Smooth muscle cell (in vitro differentiated cells): ENCODE results near the gene GPD1. TPM values are rescaled to one million over a fixed set of nuclear protein-coding genes. Genes with fewer than 3 reads are reported as not detected.
A peak's percentile ranks its signal among the peaks of the same experiment; 100 is the strongest.

Source experiments
- DNase-seq: peaks from one replicate; lab custom pipeline; 2025; ENCODE audit not compliant: unreplicated experiment; lab: John Stamatoyannopoulos, UW
- H2AFZ ChIP-seq: fragments of 200-600 bp; sonication (generic); 2 replicates; pipeline ENCODE4 v1.6.0; 2016; ENCODE audit warnings: antibody characterized with exemption, low read depth, mild to moderate bottlenecking
- H3F3A ChIP-seq: fragments of 200-600 bp; sonication (generic); 2 replicates; pipeline ENCODE4 v1.6.0; 2017; ENCODE audit warnings: antibody characterized with exemption, low read depth
- H3K27ac ChIP-seq: fragments of 200-600 bp; sonication (generic); 2 replicates; pipeline ENCODE4 v1.5.1; 2016; ENCODE audit warnings: low read depth, mild to moderate bottlenecking
- H3K27me3 ChIP-seq: fragments of 200-600 bp; sonication (generic); 2 replicates; pipeline ENCODE4 v1.6.1; 2016; ENCODE audit warnings: low read depth, mild to moderate bottlenecking
- H3K36me3 ChIP-seq: fragments of 200-600 bp; sonication (generic); 2 replicates; pipeline ENCODE4 v1.5.1; 2016; ENCODE audit warnings: low read depth
- H3K4me1 ChIP-seq: fragments of 200-600 bp; sonication (generic); 2 replicates; pipeline ENCODE4 v1.5.1; 2016; ENCODE audit warnings: low read depth
- H3K4me2 ChIP-seq: fragments of 200-600 bp; sonication (generic); 2 replicates; pipeline ENCODE4 v1.6.0; 2016; ENCODE audit warnings: mild to moderate bottlenecking
- H3K4me3 ChIP-seq: fragments of 200-600 bp; sonication (generic); 2 replicates; pipeline ENCODE4 v1.5.1; 2016; ENCODE audit warnings: mild to moderate bottlenecking
- H3K79me2 ChIP-seq: fragments of 200-600 bp; sonication (generic); 2 replicates; pipeline ENCODE4 v1.6.0; 2016; ENCODE audit warnings: low read depth, mild to moderate bottlenecking
- H3K9ac ChIP-seq: fragments of 200-600 bp; sonication (generic); 2 replicates; pipeline ENCODE4 v1.6.0; 2016; ENCODE audit warnings: low read depth
- H3K9me3 ChIP-seq: fragments of 200-600 bp; sonication (generic); replicated peaks from 2 replicates; pipeline ENCODE4 v1.5.1; 2016; ENCODE audit warnings: low read depth
- H4K20me1 ChIP-seq: fragments of 200-600 bp; sonication (generic); 2 replicates; pipeline ENCODE4 v1.6.0; 2016; ENCODE audit warnings: low read depth
- CTCF ChIP-seq: fragments of 200-600 bp; sonication (generic); IDR thresholded peaks from 2 replicates; pipeline ENCODE4 v1.5.1; 2017; ENCODE audit warnings: borderline replicate concordance, mild to moderate bottlenecking, antibody characterized with exemption; ENCODE audit not compliant: insufficient read depth, poor library complexity, severe bottlenecking
- WGBS: methylation state at CpG from one replicate; pipeline ENCODE4 v1.1.7; 2016; ENCODE audit warnings: low lambda C conversion rate; 5-methylcytosine and 5-hydroxymethylcytosine counted together
- polyA plus RNA-seq: library from polyadenylated mRNA; unstranded; fragments of >200 nt; fragmentation: Nextera tagmentation; extraction: Ambion mirVana; gene quantifications from 2 replicates; pipeline ENCODE4 v1.2.1, GENCODE V29; 2016
- total RNA-seq: library from RNA; depleted of rRNA; stranded (reverse); fragments of >200 nt; gene quantifications from 2 replicates; pipeline ENCODE4 v1.2.3, GENCODE V29; 2014

The GPD1 gene
- total and polyA plus RNA-seq, 2 experiments from 2014 or later = 0.24 TPM; not detected in 1

- Histone ChIP-seq H3K36me3 (no peaks in the 10 kb centered on the region), H3F3A (no peaks in the 10 kb centered on the region), H3K9ac (no peak overlapping the region), H3K27me3 (no peaks in the 10 kb centered on the region), H3K9me3 (no peaks in the 10 kb centered on the region), H3K4me1 (no peaks in the 10 kb centered on the region), H3K4me3 (no peak overlapping the region), H3K79me2 (no peaks in the 10 kb centered on the region), H3K27ac (no peak overlapping the region), H3K4me2 (no peak overlapping the region), H2AFZ (no peak overlapping the region), H4K20me1 (no peaks in the 10 kb centered on the region)
- TF ChIP-seq CTCF = no peak
- DNase-seq = no peak
- 49% methylated on average over 5 of the region's 5 CpGs for WGBS
Measured at GRCh38 chr12:50066402-50066801, 37.4 kb upstream of the GPD1 start.

- no peak for DNase-seq
- H3K27ac ChIP-seq = no peak overlapping the region
- no peaks in the 10 kb centered on the region for H3K4me1 ChIP-seq
- H4K20me1 ChIP-seq = no peaks in the 10 kb centered on the region
- WGBS = 95% methylated on average over 5 of the region's 5 CpGs
- no peak overlapping the region for H3K4me3 ChIP-seq
- TF ChIP-seq CTCF = no peak
- no peaks in the 10 kb centered on the region for H3K36me3 ChIP-seq
- no peaks in the 10 kb centered on the region for H3K27me3 ChIP-seq
- H3K79me2 ChIP-seq = no peaks in the 10 kb centered on the region
- no peaks in the 10 kb centered on the region for H3K9me3 ChIP-seq
- H3K9ac ChIP-seq = no peak overlapping the region
- H3K4me2 ChIP-seq = no peak overlapping the region
- no peak overlapping the region for H2AFZ ChIP-seq
- no peaks in the 10 kb centered on the region for H3F3A ChIP-seq
Measured at GRCh38 chr12:50069069-50069468, 34.7 kb upstream of the GPD1 start.

GRCh38 chr12:50069539-50069938 lies 34.3 kb upstream of the GPD1 start:
- Histone ChIP-seq H4K20me1 (no peaks in the 10 kb centered on the region), H3F3A (no peaks in the 10 kb centered on the region), H2AFZ (no peak overlapping the region), H3K27me3 (no peaks in the 10 kb centered on the region), H3K9me3 (no peaks in the 10 kb centered on the region), H3K27ac (no peak overlapping the region), H3K9ac (no peak overlapping the region), H3K36me3 (no peaks in the 10 kb centered on the region), H3K4me3 (no peak overlapping the region), H3K79me2 (no peaks in the 10 kb centered on the region), H3K4me2 (no peak overlapping the region), H3K4me1 (no peaks in the 10 kb centered on the region)
- no peak for DNase-seq
- WGBS = 91% methylated on average over 3 of the region's 3 CpGs
- TF ChIP-seq CTCF = no peak

DNA sequence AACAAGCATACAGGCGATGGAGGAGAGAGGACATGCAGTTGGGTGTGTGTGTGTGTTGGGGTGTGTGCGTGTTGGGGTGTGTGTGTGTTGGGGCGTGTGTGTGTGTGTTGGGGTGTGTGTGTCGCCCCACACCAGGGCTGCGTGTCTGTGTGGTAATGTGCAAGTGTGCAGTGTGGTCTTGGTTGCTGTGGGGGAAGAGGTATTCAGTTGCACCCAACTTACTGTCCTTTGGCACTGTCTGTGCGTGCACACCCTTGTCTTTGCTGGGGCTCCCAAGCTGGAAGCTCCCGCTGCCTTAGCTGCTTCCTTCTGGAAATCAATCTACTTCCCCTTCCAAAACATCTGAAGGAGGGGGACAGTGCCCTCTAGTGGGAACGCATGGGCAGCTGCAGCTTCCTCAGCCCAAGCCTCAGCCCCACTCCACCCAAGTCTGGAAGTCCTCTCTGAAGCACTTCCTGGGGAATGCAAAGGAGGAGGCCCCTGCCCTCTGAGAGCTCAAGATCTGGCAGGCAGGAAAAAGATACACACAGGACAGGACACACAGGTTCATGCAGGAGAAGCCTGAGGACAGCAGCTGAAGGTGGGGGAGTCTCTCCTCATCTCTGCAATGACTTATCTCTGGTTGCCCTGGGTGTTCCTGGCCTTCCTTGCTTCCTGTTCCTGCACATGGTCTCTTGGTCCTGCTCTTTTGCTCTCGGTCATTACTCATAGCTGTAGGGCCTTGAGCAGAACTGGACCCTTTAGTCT lies 33.3 kb upstream of the GPD1 start:
- WGBS = 54% methylated on average over 9 of the region's 9 CpGs
- TF ChIP-seq CTCF = peak; percentile 94
- no peaks in the 10 kb centered on the region for H3F3A ChIP-seq
- H3K27ac ChIP-seq = no peak overlapping the region
- no peak overlapping the region for H3K4me2 ChIP-seq
- H2AFZ ChIP-seq = no peak overlapping the region
- no peaks in the 10 kb centered on the region for H4K20me1 ChIP-seq
- H3K4me3 ChIP-seq = no peak overlapping the region
- no peaks in the 10 kb centered on the region for H3K27me3 ChIP-seq
- H3K79me2 ChIP-seq = no peaks in the 10 kb centered on the region
- H3K9me3 ChIP-seq = no peaks in the 10 kb centered on the region
- no peak overlapping the region for H3K9ac ChIP-seq
- peak; percentile 44 for DNase-seq
- no peaks in the 10 kb centered on the region for H3K4me1 ChIP-seq
- no peaks in the 10 kb centered on the region for H3K36me3 ChIP-seq
